HG03571 (cell line): ENCODE data around the gene FAM234A.
"Not testable (repeated sequence)": the region's sequence is repeated elsewhere in the genome, so short reads cannot be mapped to it uniquely, and the experiment has no call there.

Experiments
- ATAC-seq: cut with Tn5 transposase; IDR thresholded peaks from one replicate; pipeline ENCODE4 v1.9.1; 2021; ENCODE audit not compliant: unreplicated experiment

Gene FAM234A

DNA sequence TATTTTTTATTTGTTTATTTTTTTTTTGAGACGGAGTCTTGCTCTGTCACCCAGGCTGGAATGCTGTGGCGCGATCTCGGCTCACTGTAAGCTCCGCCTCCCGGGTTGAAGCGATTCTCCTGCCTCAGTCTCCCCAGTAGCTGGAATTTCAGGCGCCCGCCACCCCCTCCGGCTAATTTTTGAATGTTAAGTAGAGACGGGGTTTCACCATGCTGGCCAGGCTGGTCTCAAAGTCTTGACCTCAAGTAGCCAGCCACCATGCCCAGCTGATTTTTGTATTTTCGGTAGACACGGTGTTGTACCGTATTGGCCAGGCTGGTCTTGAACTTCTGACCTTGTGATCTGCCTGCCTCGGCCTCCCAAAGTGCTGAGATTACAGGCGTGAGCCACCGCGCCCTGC, 4.3 kb upstream of the FAM234A start:
- not testable (repeated sequence) for ATAC-seq

DNA sequence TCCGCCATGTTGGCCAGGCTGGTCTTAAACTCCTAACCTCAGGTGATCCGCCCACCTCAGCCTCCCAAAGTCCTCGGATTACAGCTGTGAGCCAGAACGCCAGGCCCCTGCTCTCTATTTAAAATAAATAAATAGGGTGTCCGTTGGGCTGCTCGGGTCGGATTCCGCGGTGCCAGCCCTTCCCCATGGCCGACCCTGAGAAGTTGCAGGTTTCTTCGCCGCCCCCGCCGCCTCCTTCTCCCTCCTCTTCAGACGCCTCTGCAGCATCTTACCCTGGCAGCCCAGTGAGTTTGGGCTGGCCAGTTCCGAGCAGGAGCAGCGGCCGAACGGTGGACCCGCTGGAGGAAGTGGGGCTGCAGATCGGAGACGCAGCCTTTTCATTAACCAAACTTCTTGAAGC, 3.7 kb upstream of the FAM234A start:
- no peak for ATAC-seq

DNA sequence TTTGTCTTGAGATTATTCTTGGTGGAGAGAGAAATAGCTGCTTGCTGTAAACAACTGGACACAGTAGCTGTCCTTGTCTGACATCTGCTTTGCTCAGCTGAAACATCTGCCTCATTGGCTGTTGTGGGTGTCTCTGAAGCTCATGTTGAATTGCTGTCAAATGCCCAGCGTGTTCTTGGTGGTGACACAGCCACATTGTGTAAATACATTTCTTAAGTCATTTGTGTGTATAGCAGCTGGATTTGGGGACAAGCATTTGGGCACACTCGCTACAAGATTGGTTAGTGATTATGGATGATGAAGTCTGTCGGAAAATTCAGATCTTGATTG, 5.3 kb downstream of the FAM234A start:
- ATAC-seq = no peak

DNA sequence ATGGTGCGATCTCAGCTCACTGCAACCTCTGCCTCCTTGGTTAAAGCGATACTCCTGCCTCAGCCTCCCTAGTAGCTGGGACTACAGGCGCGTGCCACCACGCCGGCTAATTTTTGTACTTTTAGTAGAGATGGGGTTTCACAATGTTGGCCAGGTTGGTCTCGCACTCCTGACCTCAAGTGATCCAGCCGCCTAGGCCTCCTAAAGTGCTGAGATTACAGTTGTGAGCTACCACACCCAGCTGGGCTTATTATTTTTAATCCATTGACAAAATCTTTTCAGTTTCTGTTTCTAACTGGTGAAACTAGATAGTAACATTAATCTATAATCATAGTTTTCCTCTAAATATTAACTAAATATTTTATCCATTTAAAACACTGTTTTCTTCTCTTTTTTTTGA, 5.9 kb downstream of the FAM234A start:
- ATAC-seq = no peak

DNA sequence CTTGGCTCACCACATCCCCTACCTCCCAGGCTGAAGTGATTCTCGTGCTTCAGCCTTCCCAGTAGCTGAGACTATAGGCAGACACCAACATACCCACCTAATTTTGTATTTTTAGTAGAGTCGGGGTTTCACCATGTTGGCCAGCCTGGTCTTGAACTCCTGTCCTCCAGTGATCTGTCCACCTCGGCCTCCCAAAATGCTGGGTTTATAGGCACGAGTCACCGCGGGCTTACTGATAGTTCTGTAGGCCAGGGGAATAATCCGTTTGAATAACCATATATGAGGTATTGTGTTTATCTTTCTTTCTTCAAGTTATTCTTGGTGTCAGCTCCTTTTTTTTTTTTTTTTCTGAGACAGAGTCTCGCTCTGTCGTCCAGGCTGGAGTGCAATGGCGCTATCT, 7.7 kb downstream of the FAM234A start:
- no peak for ATAC-seq

DNA sequence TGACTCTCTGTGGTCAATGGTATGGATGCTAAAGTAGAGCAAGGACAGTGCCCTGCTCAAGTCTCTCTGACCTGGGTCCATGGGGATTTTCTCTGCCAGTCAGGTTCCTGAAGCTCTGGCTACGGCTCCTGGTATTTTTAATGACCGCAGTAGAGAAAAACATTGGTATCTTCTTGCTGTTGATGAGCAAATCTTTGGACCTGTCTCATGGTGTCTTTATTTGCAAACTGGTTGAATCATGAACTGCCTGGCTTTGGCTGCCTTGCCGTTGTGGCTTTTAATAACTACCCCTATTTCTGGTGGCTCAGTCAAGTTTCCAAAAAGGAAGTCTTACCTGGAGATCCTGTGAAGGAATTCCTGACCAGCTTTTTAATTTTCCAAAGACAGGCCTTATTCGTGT, 8.7 kb downstream of the FAM234A start:
- no peak for ATAC-seq

DNA sequence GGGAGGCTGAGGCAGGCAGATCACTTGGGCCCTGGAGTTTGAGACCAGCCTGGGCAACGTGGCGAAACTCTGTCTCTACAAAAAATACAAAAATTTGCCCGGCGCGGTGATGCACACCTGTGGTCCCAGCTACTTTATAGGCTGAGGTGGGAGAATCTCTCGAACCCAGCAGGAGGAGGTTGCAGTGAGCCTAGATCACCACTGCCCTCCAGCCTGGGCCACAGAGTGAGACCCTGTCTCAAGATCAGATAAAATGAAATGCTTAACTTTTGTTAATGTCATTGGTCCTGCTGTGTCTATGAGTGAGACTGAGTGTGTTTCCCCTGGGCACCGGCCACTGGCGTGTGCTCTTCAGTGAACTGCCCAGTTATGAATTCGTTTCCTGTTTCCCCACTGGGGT, 10.5 kb downstream of the FAM234A start:
- no peak for ATAC-seq

DNA sequence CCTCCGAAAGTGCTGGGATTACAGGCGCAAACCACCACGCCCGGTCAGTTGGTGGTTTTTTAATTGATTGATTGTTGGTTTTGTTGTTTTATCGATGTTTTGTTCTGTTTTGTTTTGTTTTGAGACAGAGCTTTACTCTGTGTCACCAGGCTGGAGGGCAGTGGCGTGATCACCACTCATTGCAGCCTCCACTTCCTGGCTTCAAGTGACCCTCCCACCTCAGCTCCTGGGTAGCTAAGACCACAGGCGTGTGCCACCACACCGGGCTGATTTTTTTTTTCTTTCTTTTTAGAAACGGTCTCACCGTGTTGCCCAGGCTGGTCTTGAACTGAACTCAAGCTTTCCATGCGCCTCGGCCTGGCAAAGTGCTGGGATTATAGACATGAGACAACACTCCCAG, 12.4 kb downstream of the FAM234A start:
- no peak for ATAC-seq

DNA sequence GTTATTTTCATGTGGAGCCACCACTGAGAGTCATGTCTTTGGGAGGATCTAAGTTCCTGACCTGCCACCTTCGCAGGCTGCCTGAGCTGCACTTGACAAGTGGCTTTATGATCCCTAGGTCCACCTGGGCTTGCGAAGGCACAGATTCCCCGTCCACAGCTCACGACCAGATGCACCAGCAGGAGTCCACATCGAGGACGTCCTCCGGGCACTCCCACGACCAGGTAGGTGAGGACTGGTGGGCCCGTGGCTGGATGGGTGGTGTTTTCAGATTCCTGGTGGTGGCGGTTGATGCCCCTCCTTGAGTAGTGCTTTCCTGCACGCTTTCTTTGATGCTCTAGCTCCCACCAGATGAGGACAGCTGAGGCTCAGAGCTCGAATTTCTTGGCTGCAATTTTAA, 14.8 kb downstream of the FAM234A start:
- ATAC-seq = no peak

DNA sequence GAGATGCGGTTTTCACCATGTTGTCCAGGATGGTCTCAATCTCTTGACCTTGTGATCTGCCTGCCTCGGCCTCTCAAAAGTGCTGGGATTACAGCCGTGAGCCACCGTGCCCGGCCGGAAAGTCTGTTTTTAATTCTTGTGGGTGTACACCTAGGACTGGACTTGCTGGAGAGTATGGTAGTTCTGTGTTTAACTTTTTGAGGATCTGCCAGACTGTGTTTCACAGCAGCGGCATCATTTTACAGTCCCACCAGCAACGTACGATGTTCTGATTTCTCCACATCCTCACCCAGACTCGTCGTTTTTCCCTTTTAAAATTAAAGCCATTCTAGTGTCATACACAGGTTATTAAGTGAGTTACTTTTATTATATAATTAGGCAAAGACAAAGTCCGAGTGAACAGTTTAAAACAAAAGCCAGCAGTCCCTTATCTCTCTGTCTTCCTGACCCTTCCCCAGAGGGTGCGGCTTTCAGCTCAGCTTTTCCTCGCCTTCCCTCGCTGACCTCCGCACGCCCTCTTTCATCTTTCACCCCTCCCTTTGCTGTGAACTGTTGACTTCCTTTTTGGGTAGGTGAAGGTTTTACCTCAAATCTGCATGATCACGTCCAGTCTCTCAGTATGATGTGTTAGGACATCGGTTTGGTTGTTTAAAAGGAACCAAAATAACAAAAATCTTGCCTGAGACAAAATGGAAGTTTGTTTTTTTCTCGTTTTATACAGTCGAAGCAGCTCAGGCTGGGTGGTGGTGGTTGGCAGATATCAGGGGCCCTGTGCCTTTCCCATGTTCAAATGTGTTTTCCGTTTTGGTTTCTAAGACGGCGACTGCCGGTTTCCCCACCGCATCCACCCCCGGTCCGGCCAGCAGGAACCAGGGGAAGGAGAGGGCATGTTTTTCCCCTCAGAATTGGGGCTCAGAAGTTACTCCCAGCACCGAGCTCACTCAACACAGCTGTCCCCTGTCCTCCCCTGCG, 18.0 kb downstream of the FAM234A start:
- no peak for ATAC-seq

DNA sequence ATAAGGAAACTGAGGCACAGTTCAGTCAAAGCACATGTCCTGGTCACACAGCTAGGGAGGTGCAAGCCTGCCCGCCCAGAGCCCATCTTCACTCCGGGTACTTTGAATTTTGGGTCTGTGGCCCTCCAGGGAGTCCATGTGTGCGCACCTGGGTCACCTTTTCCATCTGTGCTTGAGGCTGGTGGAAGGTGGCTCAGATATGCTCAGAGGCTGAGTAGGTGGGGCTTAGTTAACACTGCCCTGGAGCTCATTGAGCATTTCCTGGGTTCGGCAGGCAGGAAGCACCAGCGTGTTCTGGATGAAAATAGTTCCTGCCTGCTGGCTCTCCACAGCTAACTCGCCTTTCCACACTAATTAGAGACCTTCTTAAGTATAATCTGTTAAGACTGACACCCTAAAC, 19.2 kb downstream of the FAM234A start:
- no peak for ATAC-seq

DNA sequence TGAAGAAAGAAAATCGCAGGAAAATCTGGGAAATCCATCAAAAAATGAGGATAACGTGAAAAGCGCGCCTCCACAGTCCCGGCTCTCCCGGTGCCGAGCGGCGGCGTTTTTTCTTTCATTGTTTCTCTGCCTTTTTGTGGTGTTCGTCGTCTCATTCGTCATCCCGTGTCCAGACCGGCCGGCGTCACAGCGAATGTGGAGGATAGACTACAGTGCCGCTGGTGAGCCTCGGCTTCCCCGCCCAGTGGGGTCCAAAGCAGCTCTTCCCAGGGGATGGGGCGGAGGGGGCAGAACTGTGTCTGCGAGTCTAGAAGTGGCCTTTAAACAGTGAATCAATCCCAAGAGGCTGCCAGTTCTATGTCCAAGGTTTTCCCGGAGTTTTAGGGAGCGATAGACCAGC, 19.8 kb downstream of the FAM234A start:
- no peak for ATAC-seq

DNA sequence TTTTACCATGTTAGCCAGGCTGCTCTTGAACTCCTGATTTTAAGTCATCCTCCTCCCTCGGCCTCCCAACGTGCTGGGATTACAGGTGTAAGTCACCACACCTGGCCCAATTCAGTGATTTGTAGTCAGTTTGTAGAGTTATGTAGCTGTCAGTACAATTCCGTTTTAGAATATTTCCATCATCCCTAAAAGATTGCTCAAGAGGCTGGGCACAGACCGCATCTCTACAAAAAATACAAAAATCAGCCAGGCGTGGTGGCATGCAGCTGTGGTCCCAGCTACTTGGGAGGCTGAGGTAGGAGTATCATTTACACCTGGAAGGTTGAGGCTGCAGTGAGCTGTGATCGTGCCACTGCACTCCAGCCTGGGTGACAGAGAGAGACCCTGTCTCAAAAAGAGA, 20.6 kb downstream of the FAM234A start:
- no peak for ATAC-seq

DNA sequence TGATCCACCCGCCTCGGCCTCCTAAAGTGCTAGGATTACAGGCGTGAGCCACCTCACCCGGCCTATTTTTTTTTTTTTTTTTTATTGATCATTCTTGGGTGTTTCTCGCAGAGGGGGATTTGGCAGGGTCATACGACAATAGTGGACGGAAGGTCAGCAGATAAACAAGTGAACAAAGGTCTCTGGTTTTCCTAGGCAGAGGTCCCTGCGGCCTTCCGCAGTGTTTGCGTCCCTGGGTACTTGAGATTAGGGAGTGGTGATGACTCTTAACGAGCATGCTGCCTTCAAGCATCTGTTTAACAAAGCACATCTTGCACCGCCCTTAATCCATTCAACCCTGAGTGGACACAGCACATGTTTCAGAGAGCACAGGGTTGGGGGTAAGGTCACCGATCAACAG, 23.5 kb downstream of the FAM234A start:
- ATAC-seq = not testable (repeated sequence)

DNA sequence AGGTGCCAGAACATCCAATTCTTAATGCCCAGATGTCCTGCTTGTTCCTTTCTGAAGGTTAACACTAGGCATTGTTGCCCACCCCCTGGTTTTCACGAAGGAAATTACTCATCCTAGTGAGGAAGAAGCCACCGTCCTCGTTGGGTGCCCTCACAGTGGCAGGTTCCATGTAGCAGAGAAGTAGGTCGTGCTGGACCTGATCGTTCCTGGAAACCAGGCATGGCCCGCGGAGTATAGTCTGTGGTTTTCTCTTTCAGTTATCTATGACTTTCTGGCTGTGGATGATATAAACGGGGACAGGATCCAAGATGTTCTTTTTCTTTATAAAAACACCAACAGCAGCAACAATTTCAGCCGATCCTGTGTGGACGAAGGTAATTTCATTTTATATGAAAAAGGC, 24.6 kb downstream of the FAM234A start:
- no peak for ATAC-seq

DNA sequence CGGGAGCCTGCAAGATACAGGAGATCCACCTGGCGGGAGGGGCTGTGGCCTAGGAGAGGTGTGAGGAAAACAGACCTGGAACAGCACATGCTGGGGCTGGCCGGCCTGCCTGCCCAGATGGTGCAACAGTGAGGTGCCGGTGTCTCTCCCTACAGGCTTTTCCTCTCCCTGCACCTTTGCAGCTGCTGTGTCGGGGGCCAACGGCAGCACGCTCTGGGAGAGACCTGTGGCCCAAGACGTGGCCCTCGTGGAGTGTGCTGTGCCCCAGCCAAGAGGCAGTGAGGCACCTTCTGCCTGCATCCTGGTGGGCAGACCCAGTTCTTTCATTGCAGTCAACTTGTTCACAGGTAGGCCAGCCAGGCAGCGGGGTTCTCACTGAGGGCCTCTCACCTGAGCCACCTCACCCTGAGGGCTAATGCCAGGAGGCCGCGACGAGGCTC, 25.2 kb downstream of the FAM234A start:
- ATAC-seq = no peak

DNA sequence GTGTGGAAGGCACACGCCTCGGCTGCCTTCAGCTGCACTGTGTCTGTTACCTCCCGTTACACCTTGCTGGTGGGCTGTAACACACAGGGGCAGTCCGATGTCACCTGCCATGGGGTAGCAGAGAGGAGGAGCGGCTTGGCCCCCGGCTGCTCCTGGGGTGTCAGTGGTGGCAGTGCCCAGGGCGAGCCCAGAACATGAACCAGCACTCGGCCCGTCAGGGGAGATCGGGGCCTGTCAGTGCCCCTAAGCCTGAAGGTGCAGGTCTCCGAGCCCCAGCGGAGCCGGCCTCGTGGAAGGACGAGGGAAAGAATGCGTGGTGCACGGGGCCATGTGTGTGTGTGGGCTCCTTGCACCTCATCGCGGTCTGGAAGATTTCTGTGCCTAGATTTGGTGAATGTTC, 25.7 kb downstream of the FAM234A start:
- no peak for ATAC-seq

DNA sequence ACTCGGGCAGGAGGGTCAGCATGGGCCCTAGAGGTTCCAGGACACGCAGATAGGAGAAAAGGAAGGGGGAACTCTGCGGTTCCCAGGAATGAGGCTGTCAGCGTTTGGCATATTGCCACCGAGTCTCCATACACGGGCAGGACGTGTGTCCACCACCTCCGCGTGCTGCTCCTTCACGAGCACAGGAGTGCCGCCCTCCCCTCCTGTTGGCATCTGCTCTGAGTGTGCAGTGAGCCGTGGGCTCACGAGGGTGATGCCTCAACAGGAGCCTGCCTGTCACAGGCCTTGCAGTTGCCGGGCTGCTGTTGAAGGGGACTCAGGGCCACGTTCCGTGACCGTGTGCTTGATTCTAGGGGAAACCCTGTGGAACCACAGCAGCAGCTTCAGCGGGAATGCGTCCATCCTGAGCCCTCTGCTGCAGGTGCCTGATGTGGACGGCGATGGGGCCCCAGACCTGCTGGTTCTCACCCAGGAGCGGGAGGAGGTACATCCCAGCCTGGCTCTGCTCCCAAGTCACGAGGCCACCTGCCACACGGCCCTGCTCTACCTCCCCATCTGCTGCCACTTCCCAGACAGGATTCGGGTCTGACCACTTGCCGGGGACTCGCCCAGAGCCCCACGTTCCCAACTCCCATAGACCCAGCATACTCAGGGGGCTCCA, 26.5 kb downstream of the FAM234A start:
- no peak for ATAC-seq

DNA sequence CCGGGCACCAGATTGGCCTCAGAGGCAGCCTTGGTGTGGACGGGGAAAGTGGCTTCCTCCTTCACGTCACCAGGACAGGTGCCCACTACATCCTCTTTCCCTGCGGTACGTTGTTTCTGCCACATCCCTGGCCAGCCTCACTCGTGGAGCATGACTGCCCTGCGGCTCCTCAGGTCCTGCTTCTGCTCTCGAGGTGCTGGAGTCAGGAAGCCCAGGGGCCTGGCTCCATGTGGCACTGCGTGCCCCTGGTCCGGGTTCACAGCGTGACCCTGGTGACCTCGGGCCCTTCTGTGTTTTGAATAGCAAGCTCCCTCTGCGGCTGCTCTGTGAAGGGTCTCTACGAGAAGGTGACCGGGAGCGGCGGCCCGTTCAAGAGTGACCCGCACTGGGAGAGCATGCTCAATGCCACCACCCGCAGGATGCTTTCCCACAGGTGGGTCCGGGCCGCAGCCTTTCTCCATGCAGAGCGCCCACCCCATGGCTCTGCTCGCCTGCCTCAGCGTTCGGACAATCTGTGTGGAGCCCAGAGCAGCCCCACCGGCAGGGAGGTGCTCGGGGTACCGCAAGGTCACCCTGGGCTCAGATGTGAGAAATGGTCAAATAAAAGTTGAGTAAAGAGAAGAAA, 27.6 kb downstream of the FAM234A start:
- ATAC-seq = no peak

DNA sequence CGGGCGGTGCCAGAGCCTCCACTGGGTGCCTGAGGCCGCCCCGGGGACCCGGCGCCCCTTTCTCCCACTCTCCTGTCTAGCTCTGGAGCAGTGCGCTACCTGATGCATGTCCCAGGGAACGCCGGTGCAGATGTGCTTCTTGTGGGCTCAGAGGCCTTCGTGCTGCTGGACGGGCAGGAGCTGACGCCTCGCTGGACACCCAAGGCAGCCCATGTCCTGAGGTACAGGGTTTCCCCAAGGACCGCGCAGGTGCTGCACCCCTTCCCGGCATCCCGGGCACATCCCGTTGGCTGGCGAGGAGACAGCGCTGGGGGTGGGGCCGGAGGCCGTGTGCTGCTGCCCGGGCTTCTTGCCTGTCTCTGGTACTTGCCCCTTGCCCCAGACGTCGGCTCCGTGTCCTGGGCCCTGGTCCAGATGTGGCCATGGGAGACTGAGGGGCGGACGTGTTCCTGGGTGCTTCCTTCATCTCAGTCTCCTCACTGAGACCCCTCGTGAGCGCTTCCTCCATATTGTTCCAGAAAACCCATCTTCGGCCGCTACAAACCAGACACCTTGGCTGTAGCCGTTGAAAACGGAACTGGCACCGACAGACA, 28.7 kb downstream of the FAM234A start:
- no peak for ATAC-seq

DNA sequence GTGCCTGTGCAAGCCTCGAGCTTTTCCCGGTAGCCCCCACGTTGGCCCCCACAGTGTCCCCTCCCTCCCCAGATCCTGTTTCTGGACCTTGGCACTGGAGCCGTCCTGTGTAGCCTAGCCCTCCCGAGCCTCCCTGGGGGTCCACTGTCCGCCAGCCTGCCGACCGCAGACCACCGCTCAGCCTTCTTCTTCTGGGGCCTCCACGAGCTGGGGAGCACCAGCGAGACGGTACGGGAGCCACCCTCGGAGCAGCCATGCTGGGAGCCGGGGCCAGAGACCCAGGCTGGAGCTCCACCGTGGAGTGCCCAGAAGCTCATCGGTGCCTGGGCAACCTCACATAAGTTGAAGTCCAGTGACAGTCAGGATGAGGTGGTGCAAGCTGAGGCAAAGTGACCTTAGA, 29.3 kb downstream of the FAM234A start:
- no peak for ATAC-seq
